Measurements from ENCODE around the gene KCP.
"Not testable (repeated sequence)": the region's sequence is repeated elsewhere in the genome, so short reads cannot be mapped to it uniquely, and the experiment has no call there.

KCP gene

DNA sequence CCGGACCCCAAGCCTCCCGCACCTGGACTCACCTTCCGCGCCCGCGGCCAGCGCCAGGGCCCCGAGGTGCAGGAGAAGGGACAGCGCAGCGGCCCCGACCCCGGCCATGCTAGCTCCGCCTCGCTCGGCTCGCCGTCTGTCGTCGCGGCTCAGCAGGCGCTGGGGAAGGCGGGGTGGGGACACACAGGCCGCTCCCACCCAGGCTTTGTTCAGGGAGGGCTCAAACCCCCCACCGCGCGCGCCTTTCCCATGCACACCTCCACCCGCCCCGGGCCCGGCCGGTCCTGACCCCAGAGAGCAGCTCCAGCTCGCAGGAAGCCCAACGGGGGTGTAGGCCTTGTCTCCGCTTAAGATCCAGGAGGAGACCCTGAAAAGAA lies at the start of gene KCP:
KCP (minus strand) TSS at position 141 of the 377 bp plus-strand sequence; CDS start at position 108, 33 bp downstream.
- DNase-seq (ENCODE audit: extremely low read depth in 1 of 2, low read depth in 1 of 2), result no peak

- DNase-seq (ENCODE audit: extremely low read depth in 1 of 2, low read depth in 1 of 2), result no peak
Measured at GRCh38 chr7:128959296-128959695, 48.8 kb upstream of the KCP start.

DNA sequence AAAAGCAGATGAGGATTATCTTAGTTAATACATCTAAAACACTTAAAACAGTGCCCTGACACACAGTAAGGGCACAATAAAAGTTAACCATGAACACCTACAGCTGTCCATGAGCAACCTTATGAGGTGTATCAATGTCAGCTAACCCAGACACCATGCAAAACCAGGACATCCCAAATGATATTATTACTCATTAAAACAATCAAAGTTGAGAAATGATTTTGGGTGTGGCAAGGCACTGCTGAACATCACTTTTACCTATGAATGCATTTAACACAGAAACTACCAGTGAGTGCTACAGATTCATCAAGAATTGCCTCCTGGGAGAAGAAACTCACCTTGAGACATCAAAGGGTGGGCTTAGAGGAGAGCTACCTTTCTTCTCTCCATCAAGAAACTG lies 45.5 kb upstream of the KCP start:
- no peak for DNase-seq (ENCODE audit: extremely low read depth in 1 of 2, low read depth in 1 of 2)

DNA sequence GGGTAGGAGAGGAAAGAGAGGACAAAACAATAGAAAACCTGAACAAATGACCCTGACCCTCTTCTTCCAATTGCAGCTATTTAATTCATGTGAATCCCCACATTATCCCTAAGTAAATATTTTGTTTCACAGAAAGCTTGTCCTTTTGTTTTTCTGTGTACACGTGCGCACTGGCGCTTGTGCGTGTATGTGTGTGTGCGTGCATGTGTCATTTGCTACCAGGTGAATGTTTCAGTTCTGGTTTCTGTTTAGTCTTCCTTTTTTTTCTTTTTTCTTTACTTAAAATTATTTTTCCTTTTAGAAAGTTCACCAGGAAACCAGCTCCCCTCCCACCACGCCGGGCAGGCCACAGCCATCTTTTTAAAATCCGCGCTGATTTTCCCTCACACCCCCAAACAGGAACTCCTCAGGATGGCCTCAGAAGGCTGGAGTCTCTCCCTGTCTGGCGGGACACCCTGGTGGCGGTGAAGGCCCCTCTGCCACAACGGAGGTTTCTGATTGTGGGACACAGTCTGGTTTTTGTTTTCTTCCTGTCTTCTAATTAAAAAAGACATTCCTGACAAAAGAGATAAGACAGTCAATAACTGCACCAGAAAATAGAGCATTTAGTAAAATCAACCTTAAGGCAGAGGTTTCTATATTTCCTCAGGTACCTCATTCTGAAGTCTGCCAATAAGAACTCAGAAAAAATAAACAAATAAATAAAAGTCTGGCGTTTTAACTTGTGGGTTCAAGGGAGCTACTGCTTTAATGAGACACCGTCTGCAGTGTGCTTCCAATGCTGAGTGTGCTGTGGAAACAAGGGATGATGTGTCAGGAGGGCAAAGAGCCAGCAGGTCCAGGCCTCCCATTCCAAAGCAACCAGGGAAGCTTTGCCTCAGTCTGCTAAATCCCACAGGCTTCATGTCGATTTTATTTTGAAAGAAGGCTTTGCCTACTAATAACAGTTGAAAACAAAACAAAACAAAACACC lies 44.6 kb upstream of the KCP start:
- DNase-seq (ENCODE audit: extremely low read depth in 1 of 2, low read depth in 1 of 2), result no peak

GRCh38 chr7:128954150-128954549 lies 43.6 kb upstream of the KCP start:
- DNase-seq (ENCODE audit: extremely low read depth in 1 of 2, low read depth in 1 of 2), result no peak

GRCh38 chr7:128951296-128951695 lies 40.8 kb upstream of the KCP start:
- no peak for DNase-seq (ENCODE audit: extremely low read depth in 1 of 2, low read depth in 1 of 2)

DNA sequence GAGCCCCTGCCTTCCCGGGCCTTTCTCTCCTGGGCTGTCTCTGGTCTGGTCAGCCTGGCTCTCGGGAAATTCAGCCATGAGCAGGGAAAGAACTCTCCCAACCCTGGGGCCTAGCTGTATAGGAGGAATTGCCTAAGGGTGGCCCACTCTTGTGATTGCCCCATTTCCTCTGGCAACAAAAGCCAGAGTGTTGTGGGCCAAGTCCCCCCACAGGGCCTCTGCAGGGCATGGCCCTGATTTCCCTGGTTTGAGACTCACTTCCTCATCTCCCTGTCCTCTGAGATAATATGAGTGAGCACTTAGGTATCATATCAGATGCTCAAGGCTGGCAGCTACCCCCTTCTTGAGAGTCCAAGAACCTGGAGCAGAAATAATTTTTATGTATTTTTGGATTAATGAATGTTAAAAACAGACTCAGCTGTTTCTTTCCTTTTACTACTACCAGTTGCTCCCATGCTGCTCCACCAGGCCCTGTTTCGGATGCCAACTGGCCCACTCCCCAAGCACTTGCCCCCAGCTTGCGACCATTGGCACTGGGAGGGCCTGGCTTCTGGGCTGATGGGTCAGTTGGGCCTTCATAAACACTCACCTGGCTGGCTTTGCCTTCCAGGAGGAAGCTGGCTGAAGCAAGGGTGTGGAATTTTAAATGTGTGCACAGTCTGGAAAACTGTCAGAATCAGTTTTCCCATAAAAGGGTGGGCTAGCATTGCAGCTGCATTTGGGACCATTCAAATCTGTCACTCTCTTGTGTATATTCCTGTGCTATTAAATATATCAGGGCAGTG lies 38.7 kb upstream of the KCP start:
- no peak for DNase-seq (ENCODE audit: extremely low read depth in 1 of 2, low read depth in 1 of 2)

DNA sequence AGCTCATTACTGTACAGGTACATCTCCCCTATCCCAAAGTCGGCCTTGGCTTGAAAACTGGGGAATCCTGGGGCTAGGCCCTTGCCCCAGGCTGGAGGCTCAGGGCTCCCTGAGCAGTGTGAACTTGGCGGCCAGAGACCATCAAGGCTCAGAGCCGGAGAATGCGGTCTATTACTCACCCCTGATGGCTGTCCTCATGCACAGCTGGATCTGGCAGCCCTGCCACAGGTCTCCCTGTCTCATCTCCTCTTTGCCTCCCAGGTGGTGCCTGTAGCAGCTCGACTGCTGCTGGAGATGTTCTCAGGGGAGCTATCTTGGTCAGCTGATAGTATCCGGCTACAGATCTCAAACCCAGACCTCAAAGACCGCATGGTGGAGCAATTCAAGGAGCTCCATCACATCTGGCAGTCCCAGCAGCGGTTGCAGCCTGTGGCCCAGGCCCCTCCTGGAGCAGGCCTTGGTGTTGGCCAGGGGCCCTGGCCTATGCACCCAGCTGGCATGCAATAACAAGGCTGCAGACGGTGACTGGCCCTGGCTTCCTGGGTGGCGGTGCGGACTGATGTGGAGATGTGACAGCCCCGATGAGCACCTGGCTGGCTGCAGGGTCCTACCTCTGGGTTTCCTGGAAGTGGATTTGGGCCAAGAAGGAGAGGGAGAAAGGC lies 37.9 kb upstream of the KCP start:
- DNase-seq (ENCODE audit: extremely low read depth in 1 of 2, low read depth in 1 of 2), result no peak

GRCh38 chr7:128947854-128948253 lies 37.3 kb upstream of the KCP start:
- no peak for DNase-seq (ENCODE audit: extremely low read depth in 1 of 2, low read depth in 1 of 2)

- DNase-seq (ENCODE audit: extremely low read depth in 1 of 2, low read depth in 1 of 2), result no peak
Measured at GRCh38 chr7:128946936-128947830, 36.7 kb upstream of the KCP start.

DNA sequence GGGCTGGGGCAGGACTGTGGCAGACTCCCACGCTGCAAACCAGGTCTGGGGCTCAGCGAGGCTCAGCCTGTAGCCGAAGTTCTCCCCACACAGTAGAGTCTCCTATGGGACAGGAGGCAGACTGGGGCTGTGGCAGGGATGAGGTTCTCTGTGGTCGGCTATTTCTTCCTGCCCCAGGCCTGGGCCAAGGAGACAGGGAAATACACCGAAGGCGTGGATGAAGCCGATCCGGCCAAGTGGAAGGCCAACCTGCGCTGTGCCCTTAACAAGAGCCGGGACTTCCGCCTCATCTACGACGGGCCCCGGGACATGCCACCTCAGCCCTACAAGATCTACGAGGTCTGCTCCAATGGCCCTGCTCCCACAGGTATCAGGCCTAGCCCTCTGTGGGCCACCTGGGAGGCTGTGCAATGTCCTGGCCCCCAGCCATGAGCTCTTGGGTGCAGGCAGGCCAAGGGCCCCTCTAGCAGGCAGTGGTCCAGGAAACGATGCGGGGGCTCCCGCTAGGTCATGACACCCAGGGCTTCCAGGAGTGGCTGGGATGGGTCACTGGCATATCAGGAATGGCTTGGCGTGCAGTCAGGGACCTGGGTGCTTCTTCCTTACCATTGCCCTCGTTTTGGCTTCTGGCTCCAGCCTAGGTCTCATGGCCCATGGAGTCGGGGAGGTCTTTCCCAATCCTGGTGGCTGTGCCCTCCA lies 35.3 kb upstream of the KCP start:
- DNase-seq (ENCODE audit: extremely low read depth in 1 of 2, low read depth in 1 of 2), result no peak

- no peak for DNase-seq (ENCODE audit: extremely low read depth in 1 of 2, low read depth in 1 of 2)
Measured at GRCh38 chr7:128944487-128945236, 34.2 kb upstream of the KCP start.

DNA sequence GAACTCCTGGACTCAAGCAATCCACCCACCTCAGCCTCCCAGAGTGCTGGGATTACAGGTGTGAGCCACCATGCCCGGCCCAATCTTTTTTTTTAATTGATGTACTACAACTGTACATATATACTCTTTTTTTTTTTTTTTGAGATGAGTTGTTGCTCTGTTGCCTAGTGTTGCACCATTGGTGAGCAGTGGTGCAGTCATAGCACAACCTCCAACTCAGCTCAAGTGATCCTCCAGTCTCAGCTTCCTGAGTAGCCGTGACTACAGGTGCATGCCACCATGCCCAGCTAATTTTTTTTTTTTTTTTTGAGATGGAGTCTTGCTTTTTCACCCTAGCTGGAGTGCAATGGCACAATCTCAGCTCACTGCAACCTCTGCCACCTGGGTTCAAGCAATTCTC lies 32.7 kb upstream of the KCP start:
- DNase-seq (ENCODE audit: extremely low read depth in 1 of 2, low read depth in 1 of 2), result not testable (repeated sequence)

DNA sequence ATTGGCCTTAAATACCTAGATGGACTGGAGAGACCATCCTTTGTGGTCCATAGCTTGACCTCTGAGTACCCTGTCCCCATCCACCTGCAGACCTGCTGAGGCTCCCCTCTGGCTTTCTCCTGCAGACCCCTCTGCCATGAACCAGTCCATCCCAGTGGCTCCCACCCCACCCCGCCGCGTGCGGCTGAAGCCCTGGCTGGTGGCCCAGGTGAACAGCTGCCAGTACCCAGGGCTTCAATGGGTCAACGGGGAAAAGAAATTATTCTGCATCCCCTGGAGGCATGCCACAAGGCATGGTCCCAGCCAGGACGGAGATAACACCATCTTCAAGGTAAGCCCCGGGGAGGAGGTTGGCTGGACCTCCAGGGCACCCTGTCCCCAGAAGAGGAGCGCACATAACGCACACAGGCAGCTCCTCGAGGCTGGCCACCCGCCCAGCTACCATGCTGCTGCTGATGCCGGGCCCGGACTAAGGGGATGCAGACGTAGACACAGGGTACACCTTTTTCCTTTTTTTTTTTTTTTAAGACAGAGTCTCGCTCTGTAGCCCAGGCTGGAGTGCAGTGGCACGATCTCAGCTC lies 31.5 kb upstream of the KCP start:
- no peak for DNase-seq (ENCODE audit: extremely low read depth in 1 of 2, low read depth in 1 of 2)

DNA sequence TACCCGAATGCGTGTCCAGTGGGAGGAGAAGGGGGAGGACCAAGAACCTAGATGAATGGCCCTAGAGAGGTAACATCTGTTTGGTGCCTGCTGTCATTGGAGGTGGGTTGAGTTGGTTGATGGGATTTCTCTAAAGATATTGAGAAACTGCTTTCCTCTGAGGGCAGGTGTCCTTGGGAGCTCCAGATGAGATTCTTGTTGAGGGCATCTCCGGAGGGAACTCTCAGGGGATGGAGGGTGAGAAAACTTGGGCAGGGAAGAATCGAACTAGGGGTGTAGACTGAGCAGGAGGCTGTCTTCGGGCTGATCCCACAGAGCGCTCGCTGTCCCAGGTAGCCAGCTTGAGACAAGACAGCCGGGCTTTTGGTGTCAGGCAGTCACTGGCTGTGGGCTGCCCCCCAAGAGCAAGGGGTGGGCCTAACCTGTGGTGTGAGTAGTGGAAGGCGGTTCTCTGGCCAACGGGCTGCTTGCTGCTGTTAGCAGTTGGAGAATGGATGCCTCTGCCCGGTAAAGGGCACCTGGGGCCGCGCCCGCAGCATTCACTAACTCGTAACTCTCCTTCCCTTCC lies 30.9 kb upstream of the KCP start:
- no peak for DNase-seq (ENCODE audit: extremely low read depth in 1 of 2, low read depth in 1 of 2)

GRCh38 chr7:128940494-128941322 lies 30.2 kb upstream of the KCP start:
- no peak for DNase-seq (ENCODE audit: extremely low read depth in 1 of 2, low read depth in 1 of 2)

DNA sequence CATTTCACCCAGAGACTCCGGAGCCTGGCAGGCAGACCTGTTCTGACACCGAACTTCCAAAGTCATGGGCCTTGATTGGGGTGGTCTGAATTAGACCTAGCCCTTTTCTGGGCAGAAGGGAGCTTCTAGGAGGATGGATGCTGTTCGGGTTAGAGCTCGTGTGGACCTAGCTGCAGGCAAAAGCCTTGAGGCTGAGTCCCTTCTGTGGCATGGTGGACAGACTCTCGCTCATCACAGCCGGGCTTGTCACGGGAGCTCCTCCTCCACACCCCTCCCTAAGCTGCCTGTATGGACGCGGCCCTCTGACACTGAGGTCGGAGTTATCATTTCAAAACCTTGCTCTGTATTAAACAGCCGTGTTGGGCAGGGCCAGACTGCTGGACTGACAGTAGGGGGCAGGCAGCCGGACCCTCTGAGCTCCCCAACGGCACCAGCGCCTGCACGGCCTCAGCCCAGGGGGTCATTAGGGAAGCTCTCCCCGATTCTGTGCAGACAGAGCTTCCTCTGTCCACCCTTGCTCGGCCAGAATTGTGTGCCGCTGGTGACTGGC lies 29.4 kb upstream of the KCP start:
- no peak for DNase-seq (ENCODE audit: extremely low read depth in 1 of 2, low read depth in 1 of 2)
